AG10803 (cell line): Measurements from ENCODE around the gene HOXD11.

Experiments used
- DNase-seq: peaks from one replicate; pipeline ENCODE4 v3.0.0; 2010; ENCODE audit warnings: low read depth
- H3K4me3 ChIP-seq: 2 replicates; pipeline ENCODE4 v1.5.1; 2011; ENCODE audit warnings: mild to moderate bottlenecking, low read length, control low read depth
- CTCF ChIP-seq: conservative IDR thresholded peaks from 2 replicates; pipeline ENCODE4 v1.5.1; 2011; ENCODE audit warnings: mild to moderate bottlenecking, low read length, control low read depth, inconsistent platforms

Gene HOXD11

GRCh38 chr2:176151442-176152287 lies 44.6 kb downstream of the HOXD11 start, which contains the start of gene HOXD4:
HOXD4 (plus strand) TSS chr2:176151550; CDS start chr2:176151634, 84 bp downstream.
- no peak for DNase-seq
- H3K4me3 ChIP-seq: peak within 1 kb of the TSS; percentile 31
- TF ChIP-seq CTCF: no peak

GRCh38 chr2:176152350-176153181 lies 45.5 kb downstream of the HOXD11 start:
- DNase-seq: no peak

GRCh38 chr2:176154576-176155252 lies 47.6 kb downstream of the HOXD11 start:
- DNase-seq: no peak
- H3K4me3 ChIP-seq: no peak overlapping the region
- TF ChIP-seq CTCF: no peak

More at GRCh38 chr2:176152350-176153181, 45.5 kb downstream of the HOXD11 start:
- TF ChIP-seq CTCF: no peak
- peak overlapping the region; percentile 17 for H3K4me3 ChIP-seq

GRCh38 chr2:176155356-176156044 lies 48.4 kb downstream of the HOXD11 start:
- no peak overlapping the region for H3K4me3 ChIP-seq
- no peak for TF ChIP-seq CTCF
- no peak for DNase-seq

GRCh38 chr2:176156301-176156806 lies 49.3 kb downstream of the HOXD11 start:
- TF ChIP-seq CTCF: no peak
- peak overlapping the region; percentile 58; the same call in 1 of the 2 replicates for H3K4me3 ChIP-seq
- no peak for DNase-seq

- no peak for TF ChIP-seq CTCF
- DNase-seq: peak; percentile 39
- peak within 1 kb of the TSS; percentile 58 for H3K4me3 ChIP-seq
These were observed 49.9 kb downstream of the HOXD11 start, which contains the start of gene HOXD3 for GRCh38 chr2:176156807-176157498. HOXD3 (plus strand) TSS chr2:176157307; CDS start chr2:176169115, 11,808 bp downstream.
